ENCODE data around the gene ABCF3.

Gene ABCF3

GRCh38 chr3:184230603-184231528, 44.9 kb downstream of the ABCF3 start:
- Histone ChIP-seq H3K9me3 (ENCODE audit: control insufficient read depth in 2 of 2, low read length in 2 of 2) (no peaks in the 10 kb centered on the region), H3K9ac (ENCODE audit: low read length in 2 of 2) (no peak overlapping the region), H3K36me3 (ENCODE audit: control insufficient read depth in 2 of 2, insufficient read depth in 2 of 2, low read length in 2 of 2) (no peaks in the 10 kb centered on the region), H3K4me3 (ENCODE audit: low read length in 2 of 2) (peak overlapping the region in 1 of 2 donors; percentile 74), H3K4me1 (ENCODE audit: control insufficient read depth, insufficient read depth, low read length) (peaks cover 25% of the 10 kb centered on the region), H3K27ac (ENCODE audit: low read length) (no peak overlapping the region), H3K27me3 (ENCODE audit: control insufficient read depth in 1 of 2, insufficient read depth in 2 of 2, low read length in 2 of 2) (peaks cover 37 to 61% of the 10 kb centered on the region in 2 donors)

- Histone ChIP-seq H3K27me3 (ENCODE audit: control insufficient read depth in 1 of 2, insufficient read depth in 2 of 2, low read length in 2 of 2) (peaks cover 36 to 60% of the 10 kb centered on the region in 2 donors), H3K4me1 (ENCODE audit: control insufficient read depth, insufficient read depth, low read length) (peaks cover 25% of the 10 kb centered on the region), H3K9me3 (ENCODE audit: control insufficient read depth in 2 of 2, low read length in 2 of 2) (no peaks in the 10 kb centered on the region), H3K27ac (ENCODE audit: low read length) (no peak overlapping the region), H3K9ac (ENCODE audit: low read length in 2 of 2) (no peak overlapping the region), H3K4me3 (ENCODE audit: low read length in 2 of 2) (no peak overlapping the region), H3K36me3 (ENCODE audit: control insufficient read depth in 2 of 2, insufficient read depth in 2 of 2, low read length in 2 of 2) (no peaks in the 10 kb centered on the region)
Observed at GRCh38 chr3:184231671-184232070, 45.7 kb downstream of the ABCF3 start.

GRCh38 chr3:184233127-184233843, 47.3 kb downstream of the ABCF3 start:
- Histone ChIP-seq H3K4me1 (ENCODE audit: control insufficient read depth, insufficient read depth, low read length) (peaks cover 25% of the 10 kb centered on the region), H3K27ac (ENCODE audit: low read length) (no peak overlapping the region), H3K36me3 (ENCODE audit: control insufficient read depth in 2 of 2, insufficient read depth in 2 of 2, low read length in 2 of 2) (no peaks in the 10 kb centered on the region), H3K9ac (ENCODE audit: low read length in 2 of 2) (no peak overlapping the region), H3K9me3 (ENCODE audit: control insufficient read depth in 2 of 2, low read length in 2 of 2) (no peaks in the 10 kb centered on the region), H3K27me3 (ENCODE audit: control insufficient read depth in 1 of 2, insufficient read depth in 2 of 2, low read length in 2 of 2) (peaks cover 31 to 64% of the 10 kb centered on the region in 2 donors), H3K4me3 (ENCODE audit: low read length in 2 of 2) (no peak overlapping the region)

GRCh38 chr3:184234224-184234623, 48.2 kb downstream of the ABCF3 start:
- H3K4me3 ChIP-seq (ENCODE audit: low read length in 2 of 2), result no peak overlapping the region
- no peak overlapping the region for H3K9ac ChIP-seq (ENCODE audit: low read length in 2 of 2)
- H3K27ac ChIP-seq (ENCODE audit: low read length), result no peak overlapping the region
- H3K4me1 ChIP-seq (ENCODE audit: control insufficient read depth, insufficient read depth, low read length), result peaks cover 17% of the 10 kb centered on the region
- H3K27me3 ChIP-seq (ENCODE audit: control insufficient read depth in 1 of 2, insufficient read depth in 2 of 2, low read length in 2 of 2), result peaks cover 30 to 61% of the 10 kb centered on the region in 2 donors
- no peaks in the 10 kb centered on the region for H3K9me3 ChIP-seq (ENCODE audit: control insufficient read depth in 2 of 2, low read length in 2 of 2)
- H3K36me3 ChIP-seq (ENCODE audit: control insufficient read depth in 2 of 2, insufficient read depth in 2 of 2, low read length in 2 of 2), result no peaks in the 10 kb centered on the region

- H3K9me3 ChIP-seq (ENCODE audit: control insufficient read depth in 2 of 2, low read length in 2 of 2), result no peaks in the 10 kb centered on the region
- no peak overlapping the region for H3K27ac ChIP-seq (ENCODE audit: low read length)
- H3K27me3 ChIP-seq (ENCODE audit: control insufficient read depth in 1 of 2, insufficient read depth in 2 of 2, low read length in 2 of 2), result peaks cover 30 to 58% of the 10 kb centered on the region in 2 donors
- H3K36me3 ChIP-seq (ENCODE audit: control insufficient read depth in 2 of 2, insufficient read depth in 2 of 2, low read length in 2 of 2), result no peaks in the 10 kb centered on the region
- peaks cover 11% of the 10 kb centered on the region for H3K4me1 ChIP-seq (ENCODE audit: control insufficient read depth, insufficient read depth, low read length)
- H3K4me3 ChIP-seq (ENCODE audit: low read length in 2 of 2), result no peak overlapping the region
- no peak overlapping the region for H3K9ac ChIP-seq (ENCODE audit: low read length in 2 of 2)
Observed at GRCh38 chr3:184234671-184235380, 48.8 kb downstream of the ABCF3 start.

GRCh38 chr3:184235381-184236032, 49.5 kb downstream of the ABCF3 start:
- peaks cover 5% of the 10 kb centered on the region for H3K4me1 ChIP-seq (ENCODE audit: control insufficient read depth, insufficient read depth, low read length)
- H3K9me3 ChIP-seq (ENCODE audit: control insufficient read depth in 2 of 2, low read length in 2 of 2), result no peaks in the 10 kb centered on the region
- peaks cover 31 to 53% of the 10 kb centered on the region in 2 donors for H3K27me3 ChIP-seq (ENCODE audit: control insufficient read depth in 1 of 2, insufficient read depth in 2 of 2, low read length in 2 of 2)
- H3K9ac ChIP-seq (ENCODE audit: low read length in 2 of 2), result no peak overlapping the region
- no peak overlapping the region for H3K27ac ChIP-seq (ENCODE audit: low read length)
- no peak overlapping the region for H3K4me3 ChIP-seq (ENCODE audit: low read length in 2 of 2)
- no peaks in the 10 kb centered on the region for H3K36me3 ChIP-seq (ENCODE audit: control insufficient read depth in 2 of 2, insufficient read depth in 2 of 2, low read length in 2 of 2)

- Histone ChIP-seq H3K27ac (ENCODE audit: low read length) (no peak overlapping the region), H3K36me3 (ENCODE audit: control insufficient read depth in 2 of 2, insufficient read depth in 2 of 2, low read length in 2 of 2) (no peaks in the 10 kb centered on the region), H3K9me3 (ENCODE audit: control insufficient read depth in 2 of 2, low read length in 2 of 2) (no peaks in the 10 kb centered on the region), H3K9ac (ENCODE audit: low read length in 2 of 2) (no peak overlapping the region), H3K4me1 (ENCODE audit: control insufficient read depth, insufficient read depth, low read length) (no peaks in the 10 kb centered on the region), H3K4me3 (ENCODE audit: low read length in 2 of 2) (no peak overlapping the region), H3K27me3 (ENCODE audit: control insufficient read depth in 1 of 2, insufficient read depth in 2 of 2, low read length in 2 of 2) (peaks cover 31 to 51% of the 10 kb centered on the region in 2 donors)
Observed at GRCh38 chr3:184236033-184236410, 50.0 kb downstream of the ABCF3 start.

- Histone ChIP-seq H3K36me3 (ENCODE audit: control insufficient read depth in 2 of 2, insufficient read depth in 2 of 2, low read length in 2 of 2) (no peaks in the 10 kb centered on the region), H3K4me1 (ENCODE audit: control insufficient read depth, insufficient read depth, low read length) (peaks cover 5% of the 10 kb centered on the region), H3K27me3 (ENCODE audit: control insufficient read depth in 1 of 2, insufficient read depth in 2 of 2, low read length in 2 of 2) (peaks cover 28 to 45% of the 10 kb centered on the region in 2 donors), H3K9ac (ENCODE audit: low read length in 2 of 2) (no peak overlapping the region), H3K4me3 (ENCODE audit: low read length in 2 of 2) (no peak overlapping the region), H3K27ac (ENCODE audit: low read length) (no peak overlapping the region), H3K9me3 (ENCODE audit: control insufficient read depth in 2 of 2, low read length in 2 of 2) (no peaks in the 10 kb centered on the region)
Observed at GRCh38 chr3:184236636-184237035, 50.6 kb downstream of the ABCF3 start.

- Histone ChIP-seq H3K9me3 (ENCODE audit: control insufficient read depth in 2 of 2, low read length in 2 of 2) (no peaks in the 10 kb centered on the region), H3K4me1 (ENCODE audit: control insufficient read depth, insufficient read depth, low read length) (peaks cover 5% of the 10 kb centered on the region), H3K4me3 (ENCODE audit: low read length in 2 of 2) (no peak overlapping the region), H3K9ac (ENCODE audit: low read length in 2 of 2) (no peak overlapping the region), H3K36me3 (ENCODE audit: control insufficient read depth in 2 of 2, insufficient read depth in 2 of 2, low read length in 2 of 2) (peaks cover 1 to 2% of the 10 kb centered on the region in 2 donors), H3K27me3 (ENCODE audit: control insufficient read depth in 1 of 2, insufficient read depth in 2 of 2, low read length in 2 of 2) (peaks cover 25 to 39% of the 10 kb centered on the region in 2 donors), H3K27ac (ENCODE audit: low read length) (no peak overlapping the region)
Observed at GRCh38 chr3:184237211-184237610, 51.2 kb downstream of the ABCF3 start.

GRCh38 chr3:184237807-184238206, 51.8 kb downstream of the ABCF3 start:
- Histone ChIP-seq H3K9ac (ENCODE audit: low read length in 2 of 2) (no peak overlapping the region), H3K36me3 (ENCODE audit: control insufficient read depth in 2 of 2, insufficient read depth in 2 of 2, low read length in 2 of 2) (peaks cover 5 to 6% of the 10 kb centered on the region in 2 donors), H3K4me1 (ENCODE audit: control insufficient read depth, insufficient read depth, low read length) (peaks cover 5% of the 10 kb centered on the region), H3K27me3 (ENCODE audit: control insufficient read depth in 1 of 2, insufficient read depth in 2 of 2, low read length in 2 of 2) (peaks cover 25 to 39% of the 10 kb centered on the region in 2 donors), H3K4me3 (ENCODE audit: low read length in 2 of 2) (no peak overlapping the region), H3K27ac (ENCODE audit: low read length) (no peak overlapping the region), H3K9me3 (ENCODE audit: control insufficient read depth in 2 of 2, low read length in 2 of 2) (no peaks in the 10 kb centered on the region)

Measured in stomach smooth muscle (tissue), 2 donors.